Keratinocyte (primary cell): ENCODE data around the gene APPL1. TPM values are rescaled to one million over a fixed set of nuclear protein-coding genes. Genes with fewer than 3 reads are reported as not detected.

Source experiments
- DNase-seq: peaks from one replicate; pipeline ENCODE4 v3.0.0-alpha.2; 2011; ENCODE audit warnings: low read depth, missing footprints, low spot score
- FAIRE-seq: peaks from 2 replicates; lab custom pipeline; 2011; peaks lifted over from hg19 to GRCh38; lab: Jason Lieb, UNC
- H2AFZ ChIP-seq: 2 replicates; pipeline ENCODE4 v1.6.0; 2012; ENCODE audit warnings: low read length, control low read depth, inconsistent platforms; ENCODE audit not compliant: control insufficient read depth
- H3K27ac ChIP-seq: 2 replicates; pipeline ENCODE4 v1.5.1; 2011; ENCODE audit warnings: low read length; ENCODE audit not compliant: control insufficient read depth, insufficient read depth
- H3K27me3 ChIP-seq: 3 replicates; pipeline ENCODE4 v1.6.0; 2011; ENCODE audit warnings: low read length; ENCODE audit not compliant: control insufficient read depth, insufficient read depth; ENCODE audit errors: extremely low read depth
- H3K36me3 ChIP-seq, 2 experiments: 2 replicates in 1 of 2; 3 replicates in 1 of 2; pipeline ENCODE4 v1.5.1; 2011; ENCODE audit warnings: low read length in 2 of 2, mild to moderate bottlenecking in 1 of 2; ENCODE audit not compliant: control insufficient read depth in 2 of 2, insufficient read depth in 2 of 2; ENCODE audit errors: extremely low read depth in 1 of 2
- H3K4me1 ChIP-seq: 3 replicates; pipeline ENCODE4 v1.5.1; 2011; ENCODE audit warnings: low read length; ENCODE audit not compliant: control insufficient read depth, insufficient read depth; ENCODE audit errors: extremely low read depth
- H3K4me2 ChIP-seq: 3 replicates; pipeline ENCODE4 v1.6.0; 2011; ENCODE audit warnings: low read depth, low read length; ENCODE audit not compliant: control insufficient read depth, insufficient read depth; ENCODE audit errors: extremely low read depth
- H3K4me3 ChIP-seq, 3 experiments: fragments of 200-600 bp in 1 of 3; sonication (generic) in 1 of 3; 2 replicates in 2 of 3; 3 replicates in 1 of 3; pipeline ENCODE4 v1.5.1; 2011 to 2016; ENCODE audit warnings: low read length in 3 of 3, mild to moderate bottlenecking in 3 of 3, control low read depth in 2 of 3, inconsistent platforms in 1 of 3, low read depth in 1 of 3, mixed read lengths in 1 of 3, mixed run types in 1 of 3, moderate library complexity in 1 of 3; ENCODE audit not compliant: control insufficient read depth in 2 of 3, insufficient read depth in 2 of 3; ENCODE audit errors: extremely low read depth in 1 of 3
- H3K79me2 ChIP-seq: 2 replicates; pipeline ENCODE4 v1.6.0; 2012; ENCODE audit warnings: low read length; ENCODE audit not compliant: control insufficient read depth, insufficient read depth
- H3K9ac ChIP-seq: 3 replicates; pipeline ENCODE4 v1.6.0; 2011; ENCODE audit warnings: low read length; ENCODE audit not compliant: control insufficient read depth, insufficient read depth; ENCODE audit errors: extremely low read depth
- H3K9me1 ChIP-seq: 3 replicates; pipeline ENCODE4 v1.6.0; 2011; ENCODE audit warnings: low read length; ENCODE audit not compliant: control insufficient read depth, insufficient read depth; ENCODE audit errors: extremely low read depth
- H3K9me3 ChIP-seq: 2 replicates; pipeline ENCODE4 v1.5.1; 2012; ENCODE audit warnings: low read depth, low read length; ENCODE audit not compliant: control insufficient read depth
- H4K20me1 ChIP-seq: 3 replicates; pipeline ENCODE4 v1.6.0; 2011; ENCODE audit warnings: low read length; ENCODE audit not compliant: control insufficient read depth, insufficient read depth; ENCODE audit errors: extremely low read depth
- EZH2 ChIP-seq: IDR thresholded peaks from one replicate; pipeline ENCODE4 v1.6.1; 2012; ENCODE audit warnings: inconsistent platforms, mild to moderate bottlenecking, low read length, moderate library complexity
- dilution Hi-C: fragments of 300-500 bp; cut with MboI; formaldehyde crosslinking; loops from one replicate; pipeline ENCODE4 v1.7.0; 2020; ENCODE audit warnings: low sequenced_read_pairs; ENCODE audit not compliant: extremely low pct_ligation_motif_present
- polyA plus RNA-seq, 5 experiments: library from polyadenylated mRNA; depleted of rRNA in 3 of 5; stranded (reverse) in 3 of 5; stranded (forward) in 1 of 5; unstranded in 1 of 5; fragments of >200 nt; gene quantifications; 1 replicate in 1 of 5; 2 replicates in 3 of 5; 3 replicates in 1 of 5; pipeline versions ENCODE4 v1.2.1 to v1.2.3, GENCODE V29; 2011 to 2012; ENCODE audit warnings: missing spikeins in 2 of 5, low read depth in 1 of 5, low replicate concordance in 1 of 5
- TF ChIP-seq, protein P1 (sequence below), 3 experiments: IDR thresholded peaks in 1 of 3; conservative IDR thresholded peaks in 1 of 3; optimal IDR thresholded peaks in 1 of 3; 2 replicates in 2 of 3; 3 replicates in 1 of 3; pipeline versions ENCODE3 to v1.5.1; 2011; ENCODE audit warnings: low read length in 3 of 3, mild to moderate bottlenecking in 3 of 3, moderate library complexity in 2 of 3, control low read depth in 1 of 3, inconsistent platforms in 1 of 3; ENCODE audit not compliant: insufficient read depth in 2 of 3; ENCODE audit errors: extremely low read depth in 1 of 3

The APPL1 gene
- polyA plus RNA-seq, 1 donor (not counting 4 experiments of a cell fraction or from before 2014, with no cell fraction given), result 25.6 TPM

DNA sequence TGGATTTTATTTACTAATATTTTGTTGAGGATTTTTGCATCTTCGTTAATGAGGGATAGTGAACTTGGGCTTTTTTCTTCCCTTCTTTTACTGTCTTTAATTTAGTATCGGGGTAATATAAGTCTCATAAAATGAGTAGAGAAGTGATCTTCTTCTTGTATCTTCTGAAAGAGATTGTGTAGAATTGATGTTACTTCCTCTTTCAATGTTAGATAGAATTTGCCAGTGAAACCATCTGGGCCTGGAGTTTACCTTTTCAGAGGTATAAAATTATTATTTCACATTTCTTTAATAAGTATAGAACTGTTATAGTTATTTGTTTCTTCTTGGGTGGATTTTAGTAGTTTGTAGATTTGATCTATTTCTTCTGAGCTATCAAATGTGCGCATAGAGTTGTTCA is 35.5 kb upstream of the APPL1 start:
- no peak for TF ChIP-seq EZH2
- TF ChIP-seq, protein P1, sequence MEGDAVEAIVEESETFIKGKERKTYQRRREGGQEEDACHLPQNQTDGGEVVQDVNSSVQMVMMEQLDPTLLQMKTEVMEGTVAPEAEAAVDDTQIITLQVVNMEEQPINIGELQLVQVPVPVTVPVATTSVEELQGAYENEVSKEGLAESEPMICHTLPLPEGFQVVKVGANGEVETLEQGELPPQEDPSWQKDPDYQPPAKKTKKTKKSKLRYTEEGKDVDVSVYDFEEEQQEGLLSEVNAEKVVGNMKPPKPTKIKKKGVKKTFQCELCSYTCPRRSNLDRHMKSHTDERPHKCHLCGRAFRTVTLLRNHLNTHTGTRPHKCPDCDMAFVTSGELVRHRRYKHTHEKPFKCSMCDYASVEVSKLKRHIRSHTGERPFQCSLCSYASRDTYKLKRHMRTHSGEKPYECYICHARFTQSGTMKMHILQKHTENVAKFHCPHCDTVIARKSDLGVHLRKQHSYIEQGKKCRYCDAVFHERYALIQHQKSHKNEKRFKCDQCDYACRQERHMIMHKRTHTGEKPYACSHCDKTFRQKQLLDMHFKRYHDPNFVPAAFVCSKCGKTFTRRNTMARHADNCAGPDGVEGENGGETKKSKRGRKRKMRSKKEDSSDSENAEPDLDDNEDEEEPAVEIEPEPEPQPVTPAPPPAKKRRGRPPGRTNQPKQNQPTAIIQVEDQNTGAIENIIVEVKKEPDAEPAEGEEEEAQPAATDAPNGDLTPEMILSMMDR (optimal IDR thresholded peaks at IDR 0.05 in 1 of 3, IDR thresholded peaks at IDR 0.05 in 1 of 3, conservative IDR thresholded peaks at IDR 0.05 in 1 of 3; ENCODE audit: extremely low read depth in 1 of 3, insufficient read depth in 2 of 3, low read length in 3 of 3), result no peak
- H3K9ac ChIP-seq, result no peak overlapping the region
- H3K9me1 ChIP-seq, result no peaks in the 10 kb centered on the region
- H3K36me3 ChIP-seq, result no peaks in the 10 kb centered on the region
- no peaks in the 10 kb centered on the region for H3K27me3 ChIP-seq
- no peak overlapping the region for H3K4me2 ChIP-seq
- H3K4me1 ChIP-seq, result peaks cover 4% of the 10 kb centered on the region
- no peaks in the 10 kb centered on the region for H3K9me3 ChIP-seq
- H3K27ac ChIP-seq, result no peak overlapping the region
- dilution Hi-C loops, result no loop called here
- DNase-seq (no peak), FAIRE-seq (no peak)
- H3K79me2 ChIP-seq, result no peaks in the 10 kb centered on the region
- H3K4me3 ChIP-seq, result no peak overlapping the region
- H4K20me1 ChIP-seq, result no peaks in the 10 kb centered on the region
- no peak overlapping the region for H2AFZ ChIP-seq

DNA sequence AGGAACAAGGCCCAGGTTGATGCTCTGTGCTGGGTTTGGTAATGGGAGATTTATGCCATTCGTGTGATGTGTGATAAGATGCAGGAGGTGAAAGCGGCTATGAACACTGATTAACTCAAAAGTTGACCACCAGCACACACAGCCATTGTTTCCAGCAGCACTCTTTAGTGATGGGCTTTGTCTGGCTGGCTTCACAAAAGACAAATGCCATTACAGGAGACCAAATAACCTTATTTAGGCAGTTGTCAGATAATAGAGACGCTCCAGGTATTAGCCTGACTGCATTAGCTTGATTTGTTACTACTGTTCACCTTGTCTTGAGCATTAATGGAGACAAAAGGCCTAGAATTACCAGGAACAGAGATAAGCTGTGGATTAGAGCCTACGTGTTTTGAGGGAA is 32.9 kb upstream of the APPL1 start:
- Histone ChIP-seq H3K9me3 (no peaks in the 10 kb centered on the region), H3K79me2 (no peaks in the 10 kb centered on the region), H3K9me1 (no peaks in the 10 kb centered on the region), H3K4me1 (peaks cover 4% of the 10 kb centered on the region), H3K27me3 (no peaks in the 10 kb centered on the region), H4K20me1 (no peaks in the 10 kb centered on the region), H3K27ac (no peak overlapping the region), H2AFZ (no peak overlapping the region), H3K4me2 (no peak overlapping the region), H3K4me3 (no peak overlapping the region), H3K36me3 (no peaks in the 10 kb centered on the region), H3K9ac (no peak overlapping the region)
- DNase-seq (no peak), FAIRE-seq (no peak)
- no peak for TF ChIP-seq EZH2
- dilution Hi-C loops, result no loop called here

DNA sequence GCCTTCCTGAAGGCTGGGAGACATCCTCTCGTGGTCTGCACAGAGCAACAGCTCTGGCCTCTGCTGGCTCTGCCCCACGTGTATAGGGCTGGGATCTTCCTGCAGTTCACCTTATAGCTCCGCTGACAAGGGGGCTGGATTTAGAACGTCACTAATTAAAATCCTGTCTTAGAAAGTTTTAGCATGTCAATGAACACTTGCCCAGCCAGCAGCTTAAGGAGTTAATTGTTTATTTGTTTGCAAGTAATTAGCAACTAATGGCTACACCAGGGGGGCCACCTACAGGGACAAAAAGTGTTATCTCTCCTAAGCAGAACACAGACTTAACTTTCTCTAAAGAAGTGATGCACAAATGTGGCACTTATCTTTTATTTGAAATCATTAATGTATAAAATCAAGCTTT is 27.6 kb upstream of the APPL1 start, which contains the start of gene HESX1:
Gene HESX1 (minus strand): TSS at position 84 of the 403 bp plus-strand sequence. CDS start 60 bp downstream, at position 24.
- H2AFZ ChIP-seq, result no peak within 1 kb of the TSS
- H3K9me1 ChIP-seq, result no peaks in the 10 kb centered on the region
- H3K4me2 ChIP-seq, result no peak within 1 kb of the TSS
- no peaks in the 10 kb centered on the region for H3K36me3 ChIP-seq
- peaks cover 4% of the 10 kb centered on the region for H3K4me1 ChIP-seq
- H3K9ac ChIP-seq, result no peak within 1 kb of the TSS
- H3K27me3 ChIP-seq, result no peaks in the 10 kb centered on the region
- FAIRE-seq, result no peak
- TF ChIP-seq EZH2, result no peak
- TF ChIP-seq, protein P1 (optimal IDR thresholded peaks at IDR 0.05 in 1 of 3, IDR thresholded peaks at IDR 0.05 in 1 of 3, conservative IDR thresholded peaks at IDR 0.05 in 1 of 3; ENCODE audit: extremely low read depth in 1 of 3, insufficient read depth in 2 of 3, low read length in 3 of 3), result no peak
- no peak for DNase-seq
- H3K4me3 ChIP-seq, result no peak within 1 kb of the TSS
- dilution Hi-C loops, result no loop called here
- H3K27ac ChIP-seq, result no peak within 1 kb of the TSS
- no peaks in the 10 kb centered on the region for H3K9me3 ChIP-seq
- H4K20me1 ChIP-seq, result no peaks in the 10 kb centered on the region
- no peaks in the 10 kb centered on the region for H3K79me2 ChIP-seq
